Measurements from ENCODE around the gene TSPEAR.
"Not testable (repeated sequence)": the region's sequence is repeated elsewhere in the genome, so short reads cannot be mapped to it uniquely, and the experiment has no call there.

The TSPEAR gene

GRCh38 chr21:44681861-44682579 is 29.4 kb downstream of the TSPEAR start, which contains the start of gene KRTAP12-1:
KRTAP12-1 (minus strand) TSS chr21:44682163; CDS start chr21:44682123, 40 bp downstream.
- peak; percentile 93 for DNase-seq

- no peak for DNase-seq
Measured at GRCh38 chr21:44681152-44681551, 30.2 kb downstream of the TSPEAR start.

- DNase-seq = no peak
Measured at GRCh38 chr21:44677881-44678280, 33.5 kb downstream of the TSPEAR start.

GRCh38 chr21:44671911-44672310 is 39.5 kb downstream of the TSPEAR start:
- DNase-seq = no peak

- DNase-seq = no peak
Measured at GRCh38 chr21:44670642-44671432, 40.5 kb downstream of the TSPEAR start.

GRCh38 chr21:44667612-44668011 is 43.8 kb downstream of the TSPEAR start:
- DNase-seq = no peak

- peak; percentile 67 for DNase-seq
Measured at GRCh38 chr21:44666401-44667320, 44.7 kb downstream of the TSPEAR start, which contains the start of gene KRTAP12-2. KRTAP12-2 (minus strand) TSS chr21:44666927; CDS start chr21:44666886, 41 bp downstream.

GRCh38 chr21:44664691-44665090 is 46.7 kb downstream of the TSPEAR start:
- no peak for DNase-seq

GRCh38 chr21:44661567-44661966 is 49.8 kb downstream of the TSPEAR start:
- not testable (repeated sequence) for DNase-seq

GRCh38 chr21:44658913-44659595 is 52.3 kb downstream of the TSPEAR start:
- DNase-seq = no peak

- DNase-seq = no peak
Measured at GRCh38 chr21:44658541-44658910, 52.8 kb downstream of the TSPEAR start.

- no peak for DNase-seq
Measured at GRCh38 chr21:44657635-44658540, 53.5 kb downstream of the TSPEAR start, which contains the start of gene KRTAP12-3. KRTAP12-3 (plus strand) TSS chr21:44657932; CDS start chr21:44657980, 48 bp downstream.

GRCh38 chr21:44656868-44657267 is 54.5 kb downstream of the TSPEAR start:
- DNase-seq = no peak

GRCh38 chr21:44654576-44655175 is 56.7 kb downstream of the TSPEAR start, which contains the start of gene KRTAP12-4:
KRTAP12-4 (minus strand) TSS chr21:44654659; CDS start chr21:44654614, 45 bp downstream.
- DNase-seq = no peak

GRCh38 chr21:44653656-44654575 is 57.5 kb downstream of the TSPEAR start:
- DNase-seq = no peak

- no peak for DNase-seq
Measured at GRCh38 chr21:44653123-44653522, 58.2 kb downstream of the TSPEAR start.

- no peak for DNase-seq
Measured at GRCh38 chr21:44650973-44651675, 60.2 kb downstream of the TSPEAR start.

GRCh38 chr21:44650265-44650972 is 61.0 kb downstream of the TSPEAR start:
- no peak for DNase-seq
